ENCODE measurements around the gene NECAB2.

NECAB2 gene

DNA sequence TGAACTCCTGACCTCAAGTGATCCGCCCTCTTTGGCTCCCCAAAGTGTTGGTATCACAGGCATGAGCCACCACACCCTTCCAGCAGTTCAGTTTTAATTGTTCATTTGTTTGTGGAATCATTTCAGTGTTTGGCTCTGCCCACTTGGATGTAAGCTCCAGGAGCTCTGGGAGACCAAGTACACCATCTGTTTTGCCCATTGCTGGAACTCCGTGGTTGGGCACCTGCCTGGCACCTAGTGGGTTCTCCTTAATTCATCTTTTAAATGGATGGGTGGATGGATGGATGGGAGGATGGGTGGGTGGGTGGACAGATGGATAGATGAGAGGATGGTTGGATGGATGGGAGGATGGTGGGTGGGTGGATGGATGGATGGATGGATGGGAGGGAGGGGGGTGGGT is 953 bp upstream of the NECAB2 start:
- no peak for DNase-seq (ENCODE audit: low spot score)

DNA sequence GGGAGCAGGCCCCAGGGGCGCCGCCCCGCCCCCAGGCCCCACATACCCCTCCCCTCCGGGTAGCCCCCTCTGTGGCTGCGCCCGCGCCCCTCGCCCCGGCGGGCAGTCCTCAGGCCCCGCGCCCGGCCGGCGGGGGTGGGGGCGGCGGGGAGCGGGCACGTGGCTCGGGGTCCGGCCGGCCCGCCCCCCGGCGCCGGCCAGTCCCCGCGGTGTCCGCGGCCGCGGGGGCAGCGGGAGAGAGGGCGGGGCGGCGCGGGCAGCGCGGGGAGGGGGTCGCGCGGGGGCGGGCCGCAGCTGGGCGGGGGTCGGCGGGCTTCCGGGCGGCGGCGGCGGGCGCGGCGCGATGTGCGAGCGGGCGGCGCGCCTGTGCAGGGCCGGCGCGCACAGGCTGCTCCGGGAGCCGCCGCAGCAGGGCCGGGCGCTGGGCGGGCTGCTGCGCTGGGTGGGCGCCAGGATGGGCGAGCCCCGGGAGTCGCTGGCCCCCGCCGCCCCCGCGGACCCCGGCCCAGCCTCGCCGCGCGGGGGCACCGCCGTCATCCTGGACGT is 335 bp downstream of the NECAB2 start:
- no peak for DNase-seq (ENCODE audit: low spot score)

DNA sequence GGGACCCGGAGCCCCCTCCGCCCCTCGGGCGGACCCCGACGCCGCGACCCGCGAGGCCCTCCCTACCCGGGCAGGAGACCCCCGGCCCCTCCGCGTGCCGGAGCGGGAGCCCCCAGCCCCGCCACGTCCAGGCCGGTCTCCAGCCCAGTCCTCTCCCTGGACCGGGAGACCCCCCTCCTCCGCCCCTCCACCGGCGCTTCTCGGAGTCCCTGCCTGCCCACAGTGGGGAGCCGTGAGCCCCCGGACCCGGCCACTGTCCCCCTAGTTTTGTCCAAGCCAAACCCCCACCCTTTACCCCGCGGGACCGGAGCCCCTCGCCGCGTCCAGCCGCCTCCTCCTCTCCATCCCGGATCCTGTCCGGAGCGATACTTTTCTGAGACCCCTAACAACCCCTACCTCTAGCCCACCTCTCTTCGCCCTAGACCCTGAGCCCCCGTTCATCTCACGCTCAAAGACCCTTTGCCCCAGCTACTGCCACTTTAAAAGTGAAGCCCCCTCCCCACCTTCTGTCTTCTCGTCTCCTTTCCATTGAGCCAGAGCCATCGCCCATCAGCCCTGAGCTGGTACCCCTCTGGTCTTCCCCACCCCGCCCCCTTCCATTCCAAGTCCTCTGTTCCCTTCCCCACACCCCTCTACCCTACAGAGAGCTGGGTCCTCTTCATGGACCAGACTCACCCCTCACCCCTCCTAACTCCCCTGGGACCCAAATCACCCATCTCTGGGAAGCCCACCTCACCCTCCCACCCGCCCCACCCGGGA is 1.0 kb downstream of the NECAB2 start:
- no peak for DNase-seq (ENCODE audit: low spot score)

DNA sequence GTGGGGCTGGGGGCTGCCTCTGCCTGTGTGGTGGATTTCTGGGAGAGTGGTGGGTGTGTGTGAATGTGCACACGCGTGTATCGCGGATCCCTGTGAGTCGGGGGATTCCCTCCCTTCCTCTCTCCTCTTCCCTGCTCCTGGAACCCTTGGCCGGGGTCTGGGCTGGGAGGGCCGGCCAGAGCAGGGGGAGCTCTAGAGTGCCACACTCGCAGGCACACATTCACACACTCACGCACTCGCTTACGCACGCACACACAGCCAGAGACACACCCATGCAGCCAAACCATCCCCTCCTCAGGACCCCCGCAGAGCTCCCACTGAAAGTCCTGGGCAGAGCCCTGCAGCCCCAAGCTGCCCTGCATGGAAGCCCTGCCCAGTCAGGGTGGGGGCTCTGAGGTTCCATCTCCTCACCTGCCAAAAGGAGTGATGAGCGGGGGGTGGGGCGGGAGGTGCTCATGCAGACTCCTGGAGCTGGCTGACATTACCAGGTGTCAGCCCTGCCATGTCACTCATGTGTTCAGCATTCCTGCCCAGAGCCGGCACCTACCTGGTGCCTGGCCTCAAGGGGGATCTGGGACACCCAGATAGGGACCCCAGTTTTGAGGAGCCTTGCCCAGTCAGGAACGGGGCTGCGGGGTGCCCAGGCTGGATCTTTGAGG is 1.9 kb downstream of the NECAB2 start:
- no peak for DNase-seq (ENCODE audit: low spot score)

DNA sequence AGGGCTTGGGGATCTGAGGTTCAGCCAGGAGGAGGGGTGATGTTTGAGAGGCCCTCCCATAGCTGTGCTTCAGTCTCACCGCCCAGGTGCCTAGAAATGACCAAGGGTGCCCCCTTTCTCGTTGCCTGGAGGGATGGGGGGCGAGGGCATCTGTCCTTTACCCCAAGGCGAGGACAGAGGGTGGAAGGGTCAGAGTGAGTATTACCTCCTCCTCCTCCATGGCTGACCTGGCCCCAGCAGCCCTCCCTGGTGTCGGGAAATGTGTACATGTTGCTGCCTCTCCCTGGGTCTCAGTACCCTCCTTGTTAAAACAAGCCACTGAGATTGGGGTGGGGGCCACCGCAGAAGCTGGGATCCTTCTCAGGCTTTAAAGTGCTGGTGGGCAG is 2.4 kb downstream of the NECAB2 start:
- no peak for DNase-seq (ENCODE audit: low spot score)

DNA sequence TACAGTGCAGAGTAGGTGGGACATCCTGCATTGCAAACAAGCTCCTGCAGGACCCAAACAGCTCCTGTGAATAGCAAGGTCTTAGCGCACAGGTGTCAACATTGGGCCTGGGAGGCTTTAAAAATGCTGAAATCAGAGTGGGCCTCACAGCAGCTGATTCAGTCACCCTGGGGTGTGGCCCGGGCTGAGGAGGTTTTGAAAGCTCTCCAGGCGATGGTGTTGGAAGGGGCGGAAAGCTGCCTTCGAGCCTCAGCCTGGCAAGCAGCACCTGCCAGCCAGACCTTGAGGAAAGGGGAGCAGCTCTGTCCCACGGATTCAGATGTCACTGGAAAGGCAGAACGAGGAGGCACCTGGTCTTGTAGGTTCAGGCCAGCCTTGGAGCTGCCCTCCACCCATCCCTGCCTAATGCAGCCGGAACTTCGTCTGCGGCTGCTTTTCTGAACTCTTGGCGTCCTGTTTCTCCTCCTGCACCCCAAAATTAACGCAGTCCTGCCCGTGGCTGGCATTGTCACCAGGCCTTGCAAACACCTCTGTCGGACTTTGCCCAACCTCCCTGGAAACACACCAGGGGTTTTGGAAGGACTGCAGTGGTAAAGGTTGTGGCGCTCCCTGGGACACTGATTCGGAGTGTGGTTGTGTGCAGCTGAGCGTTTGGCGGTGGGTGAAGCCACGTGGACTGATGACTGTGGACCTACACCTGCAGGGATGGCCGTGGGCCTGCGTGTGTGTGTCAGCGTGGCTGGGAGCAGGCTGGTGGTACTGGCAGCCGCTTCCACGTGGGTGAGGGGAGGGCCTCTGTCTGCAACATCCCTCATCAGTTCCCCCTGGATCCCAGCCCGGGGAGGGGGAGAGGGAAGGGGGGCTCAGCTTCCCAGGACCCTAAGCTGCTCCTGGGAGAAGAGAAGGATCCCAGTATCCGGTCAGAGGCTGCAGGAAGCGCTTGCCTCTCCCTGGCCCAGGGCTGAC is 3.4 kb downstream of the NECAB2 start:
- no peak for DNase-seq (ENCODE audit: low spot score)

DNA sequence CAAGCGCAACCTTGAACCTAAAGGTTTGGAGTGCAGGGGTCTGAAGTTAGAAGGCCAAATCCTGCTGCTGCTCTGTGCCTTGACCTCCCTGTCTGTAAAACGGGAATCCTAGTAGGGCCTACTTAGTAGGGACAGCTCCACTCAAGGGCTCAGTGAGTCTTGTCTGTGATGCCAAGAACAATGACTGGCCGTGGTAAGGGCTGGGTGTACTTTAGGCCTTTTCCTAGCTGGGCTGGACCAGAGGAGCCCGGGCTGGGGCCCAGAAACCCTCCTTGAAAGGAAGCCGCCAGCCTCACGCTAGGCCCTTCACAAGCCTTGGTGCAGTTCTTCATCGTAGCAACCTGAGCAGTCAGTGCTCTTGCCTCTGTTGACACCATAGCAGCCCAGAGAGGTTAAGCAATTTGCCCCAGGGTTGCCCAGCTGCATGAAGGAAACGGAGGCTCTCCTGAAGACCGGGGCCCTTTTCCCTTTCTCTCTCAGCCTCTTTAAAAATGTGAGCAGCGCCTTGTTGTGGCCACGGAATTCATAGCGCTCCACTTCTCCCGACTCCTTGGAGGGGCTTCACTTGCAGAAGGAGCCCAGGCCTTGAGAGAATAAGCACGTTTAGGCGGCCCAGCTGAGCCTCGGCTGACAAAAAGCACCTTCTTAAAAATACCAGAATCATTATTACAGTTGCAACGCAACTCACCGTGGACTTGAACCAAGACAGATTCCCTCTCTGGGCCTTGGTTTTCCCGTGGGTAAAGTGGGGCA is 4.4 kb downstream of the NECAB2 start:
- no peak for DNase-seq (ENCODE audit: low spot score)

DNA sequence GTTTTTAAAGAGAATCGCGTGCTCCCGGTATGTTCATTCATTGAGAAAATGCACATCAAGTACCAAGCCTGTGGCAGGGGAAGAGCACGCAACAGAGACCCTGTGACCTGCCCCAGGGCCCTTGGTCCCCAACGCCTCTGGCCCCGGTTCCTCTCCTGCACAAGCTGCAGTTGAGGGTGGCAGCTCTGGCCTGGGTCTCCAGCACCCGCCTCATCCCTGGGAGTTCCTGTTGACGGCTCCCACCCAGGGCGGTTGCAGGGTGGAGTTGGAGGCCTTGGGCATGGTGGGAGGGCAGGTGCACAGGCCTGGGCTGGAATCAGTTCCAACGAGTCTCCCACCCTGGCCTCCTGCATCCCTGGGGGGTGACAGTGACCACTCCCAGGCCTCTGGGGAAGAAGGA is 5.0 kb downstream of the NECAB2 start:
- DNase-seq (ENCODE audit: low spot score), result no peak

DNA sequence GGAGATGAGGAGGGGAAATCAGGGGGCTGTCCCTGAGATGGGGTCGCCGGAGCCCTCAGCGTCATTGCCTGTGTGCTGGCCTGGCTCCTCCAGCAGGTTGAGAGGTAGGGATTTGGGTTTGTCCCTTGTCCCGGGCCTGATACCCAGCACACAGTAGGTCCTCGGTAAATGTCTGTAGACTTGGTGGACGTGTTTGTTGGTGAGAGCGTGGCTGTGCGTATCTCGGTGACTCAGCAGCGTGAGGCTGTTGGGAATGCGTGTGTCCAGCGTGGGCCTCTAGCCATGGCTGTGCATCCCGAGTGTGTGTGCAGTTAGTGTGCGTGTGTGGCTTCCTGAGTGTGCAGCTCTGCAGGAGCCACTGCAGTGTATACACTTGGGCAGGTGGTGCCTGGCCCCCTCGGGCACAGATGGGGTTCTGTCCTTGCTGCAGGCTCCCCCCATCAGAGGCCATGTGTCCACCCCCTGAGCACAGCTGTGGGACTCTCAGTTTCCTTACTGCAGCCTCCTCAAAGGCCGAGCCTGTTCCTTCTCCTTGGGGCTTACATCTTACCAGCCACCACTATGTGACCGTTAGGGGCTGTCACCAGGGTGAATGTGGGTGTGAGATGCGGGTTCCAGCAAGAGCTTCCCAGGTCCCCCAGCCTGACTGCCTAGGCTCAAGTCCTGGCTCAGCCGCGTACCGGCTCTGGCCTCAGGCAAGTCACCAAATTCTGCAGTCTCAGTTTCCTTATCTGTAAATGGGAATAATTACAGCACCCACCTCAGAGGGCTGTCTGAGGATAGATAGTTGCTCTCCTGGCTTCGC is 5.7 kb downstream of the NECAB2 start:
- no peak for DNase-seq (ENCODE audit: low spot score)

DNA sequence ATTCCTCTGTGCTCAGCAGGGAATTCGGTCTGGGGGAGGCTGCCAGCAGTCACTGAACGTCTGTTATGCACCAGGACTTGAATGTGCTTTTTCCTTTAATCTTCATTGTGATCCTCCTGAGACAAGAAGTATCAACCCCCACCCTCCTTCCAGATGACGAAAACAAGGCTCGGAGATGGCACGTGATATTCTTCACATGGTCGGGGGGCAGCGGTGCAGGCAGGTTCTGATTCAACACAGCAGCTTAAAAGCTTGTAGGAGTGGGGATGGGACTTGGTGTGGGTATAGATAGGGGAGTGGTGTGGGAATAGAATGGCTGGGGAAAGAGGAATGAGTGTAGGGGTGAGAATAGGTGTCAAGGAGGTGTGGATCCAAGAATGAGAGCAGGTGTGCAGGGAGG is 6.4 kb downstream of the NECAB2 start:
- no peak for DNase-seq (ENCODE audit: low spot score)

DNA sequence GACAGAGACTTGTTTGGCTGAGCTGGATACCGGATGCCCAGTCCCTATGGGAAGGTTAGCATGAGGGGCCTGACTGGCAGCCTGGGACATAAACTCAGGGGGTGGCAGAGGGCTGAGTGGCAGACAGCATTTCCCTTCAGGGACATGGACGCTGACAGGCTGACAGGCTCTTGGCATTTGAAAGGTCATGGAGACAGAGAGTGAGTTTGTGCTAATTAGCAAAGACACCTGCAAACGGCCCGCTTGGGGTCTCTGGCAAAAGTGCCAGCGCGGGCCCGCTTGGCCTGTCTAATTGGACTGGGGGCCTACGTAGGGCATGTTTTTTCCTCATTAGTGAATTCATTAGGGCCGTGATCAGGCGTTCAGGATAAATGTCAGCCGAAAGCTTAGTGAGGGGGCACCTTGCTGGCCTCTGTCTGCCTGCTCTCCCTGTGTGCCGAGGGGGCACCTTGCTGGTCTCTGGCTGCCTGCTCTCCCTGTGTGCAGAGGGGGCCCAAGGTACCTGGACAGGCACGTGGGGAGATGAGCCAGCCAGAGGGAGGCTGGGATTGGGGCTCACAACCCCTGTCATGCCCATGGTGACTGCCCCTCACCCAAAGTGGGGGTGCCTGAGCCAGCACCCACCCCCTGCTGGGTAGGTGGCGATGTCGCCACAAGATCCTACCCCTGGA is 7.7 kb downstream of the NECAB2 start:
- no peak for DNase-seq (ENCODE audit: low spot score)

DNA sequence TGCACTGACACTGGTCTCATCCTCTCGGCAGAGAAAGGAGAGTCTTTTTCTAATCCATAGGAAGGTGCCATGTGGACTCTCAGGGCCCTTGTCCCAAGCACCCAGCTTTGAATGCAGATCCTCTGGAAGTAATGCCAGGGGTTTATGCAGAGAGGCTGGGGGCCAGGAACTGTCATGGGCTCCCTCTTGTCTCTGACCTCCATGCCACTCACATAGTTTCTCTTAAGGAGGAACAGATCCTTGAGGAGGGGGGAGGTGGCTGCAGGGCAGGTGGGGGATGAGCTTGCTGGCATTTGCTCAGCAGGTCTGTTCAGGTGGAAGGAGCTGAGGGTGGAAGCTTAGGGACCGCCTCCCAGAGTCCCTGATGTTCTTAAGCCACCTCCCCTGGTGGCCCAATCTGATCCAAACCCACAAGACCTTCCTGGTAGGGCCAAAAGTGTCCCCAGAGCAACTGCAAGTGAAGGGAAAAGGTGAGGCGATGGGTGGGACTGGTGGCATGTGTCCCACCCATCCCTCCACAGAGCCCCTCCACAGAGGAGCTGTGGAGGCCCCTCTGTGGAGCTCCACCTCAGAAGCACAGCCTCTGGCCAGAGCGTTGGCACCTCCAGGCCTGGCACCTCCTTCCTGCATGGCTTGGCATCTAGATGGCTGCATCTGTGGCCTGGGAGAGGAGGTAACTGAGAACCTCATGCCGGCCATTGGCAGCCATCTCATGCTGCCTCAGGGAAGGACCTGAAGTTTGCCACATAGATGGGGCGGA is 9.2 kb downstream of the NECAB2 start:
- no peak for DNase-seq (ENCODE audit: low spot score)

DNA sequence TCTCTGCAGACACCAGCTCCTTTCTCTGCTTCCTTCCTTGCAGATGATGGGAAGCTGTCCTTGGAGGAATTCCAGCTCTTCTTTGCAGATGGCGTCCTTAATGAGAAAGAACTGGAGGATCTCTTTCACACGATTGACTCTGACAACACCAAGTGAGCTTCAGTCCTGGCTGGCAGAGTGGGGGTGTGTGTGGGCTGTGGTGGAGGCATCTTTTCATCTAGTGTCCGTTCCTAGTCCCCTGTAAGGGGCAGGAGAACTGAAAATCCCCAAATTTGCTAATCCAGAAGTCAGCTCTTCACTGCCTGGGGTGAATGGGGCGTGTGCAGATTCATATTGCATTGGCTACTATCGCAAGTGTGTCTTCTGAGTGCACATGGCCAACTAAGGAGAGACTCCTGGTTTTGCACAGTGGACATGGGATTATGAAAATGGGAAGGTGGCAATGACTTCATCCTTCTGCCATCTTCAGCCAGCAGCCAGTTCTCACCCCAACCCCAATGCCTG is 10.4 kb downstream of the NECAB2 start:
- no peak for DNase-seq (ENCODE audit: low spot score)

DNA sequence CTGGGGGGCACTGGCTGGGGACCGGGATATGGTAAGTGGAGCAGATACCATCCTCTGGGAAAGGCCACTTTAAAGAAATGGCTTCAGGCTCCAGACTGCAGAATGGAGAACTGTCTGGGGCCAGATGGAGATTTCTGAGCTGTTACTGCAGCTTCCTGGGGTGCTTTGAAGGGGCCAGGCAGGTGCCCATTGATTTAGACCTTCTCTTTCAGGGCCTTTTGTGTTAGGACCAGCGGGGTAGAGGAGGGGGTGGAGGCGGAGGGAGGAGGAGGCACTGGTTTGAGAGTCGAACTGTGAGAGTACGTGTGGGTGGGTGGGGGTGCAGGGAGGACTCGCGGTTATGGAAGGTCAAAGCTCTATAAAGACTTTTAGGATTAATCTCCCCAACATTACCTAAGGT is 11.4 kb downstream of the NECAB2 start:
- no peak for DNase-seq (ENCODE audit: low spot score)

DNA sequence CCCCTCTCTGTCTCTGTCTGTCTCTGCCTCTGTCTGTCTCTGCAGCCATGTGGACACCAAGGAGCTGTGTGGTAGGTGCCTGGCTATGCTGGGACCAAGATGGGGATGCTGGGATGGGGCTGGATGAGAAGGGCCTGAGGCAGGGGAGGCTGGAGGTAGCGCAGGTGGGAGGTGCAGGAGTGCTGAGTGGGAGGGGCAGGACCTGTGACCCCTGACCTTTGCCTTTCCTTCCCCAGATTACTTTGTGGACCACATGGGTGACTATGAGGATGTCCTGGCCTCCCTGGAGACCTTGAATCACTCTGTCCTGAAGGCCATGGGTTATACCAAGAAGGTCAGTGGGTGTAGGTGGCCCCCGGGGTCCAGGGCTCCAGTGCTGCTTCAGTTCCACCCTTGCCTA is 12.8 kb downstream of the NECAB2 start:
- DNase-seq (ENCODE audit: low spot score), result no peak

DNA sequence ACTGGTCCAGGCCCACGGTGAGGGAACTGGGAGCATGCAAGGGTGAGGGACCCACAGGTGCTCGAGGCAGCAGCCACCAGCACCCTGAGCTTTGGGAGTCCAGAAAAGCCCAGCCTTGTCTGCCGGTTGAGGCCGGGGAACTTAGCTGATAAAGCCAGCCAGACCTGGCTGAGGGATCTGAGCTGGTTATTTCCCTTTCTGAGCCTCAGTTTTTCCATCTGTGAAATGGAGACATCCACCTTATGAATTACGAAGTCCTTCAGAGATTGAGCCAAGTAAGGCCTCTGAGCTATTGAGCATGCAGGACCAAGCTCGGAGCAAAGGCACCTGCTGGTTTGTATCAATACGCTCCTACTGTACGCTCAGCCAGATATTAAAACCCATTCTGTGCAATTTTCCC is 13.8 kb downstream of the NECAB2 start:
- DNase-seq (ENCODE audit: low spot score), result no peak

DNA sequence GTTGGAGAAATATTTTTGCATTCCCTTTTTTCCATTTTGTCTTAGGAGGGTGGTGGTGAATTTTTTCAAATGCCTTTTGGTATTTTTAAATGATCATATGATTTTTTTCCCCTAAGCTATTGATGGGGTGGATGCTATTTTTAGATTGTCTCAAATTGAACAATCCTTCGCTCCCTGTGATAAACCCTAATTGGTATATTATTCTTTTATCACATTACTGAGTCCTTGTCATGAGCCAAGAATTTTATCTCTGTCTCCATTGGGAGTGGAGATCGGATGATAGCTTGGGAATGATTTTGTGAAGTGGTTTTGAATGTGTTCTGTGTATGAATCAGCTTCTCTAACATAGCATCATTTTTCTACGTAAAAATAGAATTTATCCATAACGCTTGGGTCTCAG is 15.4 kb downstream of the NECAB2 start:
- no peak for DNase-seq (ENCODE audit: low spot score)

DNA sequence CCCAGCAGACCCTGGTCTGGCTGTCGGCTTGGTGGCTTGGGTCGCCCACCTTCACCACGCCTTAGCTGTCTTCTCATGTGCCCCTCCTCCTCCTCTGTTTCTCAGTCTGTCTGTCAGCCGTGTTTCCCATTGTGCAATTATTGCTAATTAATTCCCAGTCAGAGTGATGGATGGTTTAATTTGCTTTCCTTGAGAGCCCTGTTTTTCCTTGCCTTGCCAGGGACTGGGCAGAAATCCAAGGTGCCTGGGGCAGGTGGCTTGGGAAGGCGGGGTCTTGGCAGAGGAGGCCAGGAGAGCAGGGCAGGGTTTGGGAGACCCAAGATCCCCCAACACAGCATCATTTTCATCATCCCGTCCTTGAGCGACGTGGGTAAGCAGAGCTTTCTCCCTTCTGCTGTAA is 21.3 kb downstream of the NECAB2 start:
- DNase-seq (ENCODE audit: low spot score), result no peak

DNA sequence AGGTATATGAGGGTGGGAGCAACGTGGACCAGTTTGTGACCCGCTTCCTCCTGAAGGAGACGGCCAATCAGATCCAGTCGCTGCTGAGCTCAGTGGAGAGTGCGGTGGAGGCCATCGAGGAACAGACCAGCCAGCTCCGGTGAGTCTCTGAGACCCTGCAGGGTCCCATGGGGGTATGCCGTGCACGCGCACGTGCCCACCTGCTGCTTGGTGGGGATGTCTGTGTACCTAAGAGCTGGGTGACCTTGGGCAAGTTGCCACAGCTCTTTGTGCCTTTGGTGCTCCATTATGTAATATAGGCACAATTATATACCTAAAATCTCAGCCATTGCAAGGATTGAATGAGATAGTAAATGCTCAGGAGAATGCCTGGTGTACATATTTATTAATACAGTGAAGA is 22.4 kb downstream of the NECAB2 start:
- DNase-seq (ENCODE audit: low spot score), result no peak
